Measurements from ENCODE around the gene HAPSTR1.
"Not testable (repeated sequence)": the region's sequence is repeated elsewhere in the genome, so short reads cannot be mapped to it uniquely, and the experiment has no call there.

HAPSTR1 gene

DNA sequence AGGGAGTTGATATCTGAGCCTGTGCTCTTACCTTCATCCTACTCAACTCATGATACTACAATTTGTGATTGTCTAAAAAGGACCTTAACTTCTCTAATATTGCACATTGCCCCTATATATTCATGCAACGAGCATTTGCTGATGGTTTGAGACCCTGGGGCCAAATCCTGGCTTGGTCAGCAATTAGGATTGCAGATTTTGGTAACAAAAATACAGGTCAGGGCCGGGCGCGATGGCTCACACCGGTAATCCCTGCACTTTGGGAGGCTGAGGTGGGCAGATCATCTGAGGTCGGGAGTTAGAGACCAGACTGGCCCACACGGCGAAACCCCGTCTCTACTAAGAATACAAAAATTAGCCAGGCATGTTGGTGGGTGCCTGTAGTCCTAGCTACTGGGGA, 35.4 kb upstream of the HAPSTR1 start:
- Histone ChIP-seq H3K4me1 (ENCODE audit: insufficient read depth, low read length) (no peaks in the 10 kb centered on the region; the same call in 1 of the 2 replicates), H3K9me3 (ENCODE audit: control insufficient read depth, insufficient read depth, low read length) (no peaks in the 10 kb centered on the region), H3K36me3 (ENCODE audit: insufficient read depth, low read length) (no peaks in the 10 kb centered on the region), H3K9ac (ENCODE audit: low read depth, low read length) (no peak overlapping the region)

DNA sequence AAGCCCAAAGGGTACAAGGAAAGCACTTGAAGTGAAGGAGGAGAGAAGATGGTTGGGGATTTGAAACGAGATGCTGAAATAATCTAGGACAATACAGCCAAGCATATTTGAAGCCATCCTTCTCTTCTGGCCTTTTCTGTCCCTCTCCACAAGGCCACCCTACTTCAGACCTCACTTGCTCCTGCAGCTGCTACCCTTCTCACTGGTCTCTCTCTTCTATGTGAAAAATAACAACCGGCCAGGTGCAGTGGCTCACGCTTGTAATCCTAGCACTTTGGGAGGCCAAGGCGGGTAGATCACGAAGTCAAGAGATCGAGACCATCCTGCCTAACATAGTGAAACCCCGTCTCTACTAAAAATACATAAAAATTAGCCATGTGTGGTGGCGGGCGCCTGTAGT, 33.2 kb upstream of the HAPSTR1 start:
- no peaks in the 10 kb centered on the region; the same call in 1 of the 2 replicates for H3K4me1 ChIP-seq (ENCODE audit: insufficient read depth, low read length)
- no peak overlapping the region for H3K9ac ChIP-seq (ENCODE audit: low read depth, low read length)
- no peaks in the 10 kb centered on the region for H3K9me3 ChIP-seq (ENCODE audit: control insufficient read depth, insufficient read depth, low read length)
- H3K36me3 ChIP-seq (ENCODE audit: insufficient read depth, low read length), result no peaks in the 10 kb centered on the region

DNA sequence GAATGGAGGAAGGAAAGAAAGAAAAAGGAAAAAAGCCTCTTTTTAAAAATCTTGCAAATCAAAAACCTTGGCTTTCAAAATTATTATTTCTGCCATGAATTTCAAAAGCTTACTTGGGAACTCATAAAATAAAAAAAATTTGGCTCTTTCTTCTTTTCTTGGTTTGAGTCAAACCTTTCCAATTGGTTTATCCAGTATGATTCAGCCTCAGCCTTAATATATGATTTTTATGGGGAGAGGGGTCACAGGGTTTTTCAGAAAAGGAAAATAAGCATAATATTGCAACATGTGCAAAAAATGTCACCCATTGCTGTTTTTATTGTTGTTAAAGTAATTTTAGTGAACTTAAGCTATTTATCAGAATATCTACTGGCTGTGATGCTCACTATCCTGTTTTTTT, 31.2 kb upstream of the HAPSTR1 start:
- Histone ChIP-seq H3K9ac (ENCODE audit: low read depth, low read length) (no peak overlapping the region), H3K9me3 (ENCODE audit: control insufficient read depth, insufficient read depth, low read length) (no peaks in the 10 kb centered on the region), H3K36me3 (ENCODE audit: insufficient read depth, low read length) (no peaks in the 10 kb centered on the region), H3K4me1 (ENCODE audit: insufficient read depth, low read length) (no peaks in the 10 kb centered on the region)

DNA sequence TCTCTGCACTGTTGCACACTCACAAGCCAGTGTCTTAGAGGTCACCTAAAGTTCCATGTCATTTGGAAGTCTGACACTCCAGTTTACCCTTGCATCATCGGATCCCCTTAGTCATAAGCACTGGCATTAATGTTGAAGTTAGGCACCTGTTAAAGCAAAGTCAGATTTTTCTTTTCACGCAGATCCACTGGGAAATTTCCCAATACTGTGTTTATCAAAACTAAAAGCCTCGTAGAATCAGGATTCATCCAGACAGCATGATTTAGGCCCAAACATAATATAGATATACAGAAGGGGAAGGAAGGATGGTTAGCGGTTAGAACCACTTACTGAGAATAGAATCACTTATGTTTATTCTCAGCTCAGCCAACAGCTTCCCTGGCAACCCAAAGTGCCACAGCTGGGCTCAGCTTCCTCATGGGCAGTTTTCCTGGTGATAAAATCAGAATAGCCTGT, 30.1 kb upstream of the HAPSTR1 start:
- Histone ChIP-seq H3K9ac (ENCODE audit: low read depth, low read length) (no peak overlapping the region), H3K4me1 (ENCODE audit: insufficient read depth, low read length) (no peaks in the 10 kb centered on the region), H3K36me3 (ENCODE audit: insufficient read depth, low read length) (no peaks in the 10 kb centered on the region)

DNA sequence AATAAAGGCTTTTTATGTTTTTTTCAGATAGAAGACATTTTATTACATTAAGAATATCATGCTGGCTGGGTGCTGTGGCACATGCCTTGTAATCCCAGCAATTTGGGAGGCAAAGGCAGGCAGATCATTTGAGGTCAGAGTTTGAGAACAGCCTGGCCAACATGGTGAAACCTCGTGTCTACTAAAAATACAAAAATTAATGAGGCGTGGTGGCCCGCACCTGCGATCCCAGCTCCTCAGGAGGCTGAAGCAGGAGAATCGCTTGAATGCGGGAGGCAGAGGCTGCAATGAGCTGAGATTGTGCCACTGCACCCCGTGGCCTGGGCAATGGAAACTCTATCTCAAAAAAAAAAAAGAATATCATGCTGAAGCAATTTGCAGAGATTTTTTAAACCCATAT, 29.1 kb upstream of the HAPSTR1 start:
- Histone ChIP-seq H3K9ac (ENCODE audit: low read depth, low read length) (no peak overlapping the region), H3K4me1 (ENCODE audit: insufficient read depth, low read length) (no peaks in the 10 kb centered on the region), H3K36me3 (ENCODE audit: insufficient read depth, low read length) (no peaks in the 10 kb centered on the region), H3K9me3 (ENCODE audit: control insufficient read depth, insufficient read depth, low read length) (no peaks in the 10 kb centered on the region)

More for the DNA sequence above, 30.1 kb upstream of the HAPSTR1 start:
- no peaks in the 10 kb centered on the region for H3K9me3 ChIP-seq (ENCODE audit: control insufficient read depth, insufficient read depth, low read length)

DNA sequence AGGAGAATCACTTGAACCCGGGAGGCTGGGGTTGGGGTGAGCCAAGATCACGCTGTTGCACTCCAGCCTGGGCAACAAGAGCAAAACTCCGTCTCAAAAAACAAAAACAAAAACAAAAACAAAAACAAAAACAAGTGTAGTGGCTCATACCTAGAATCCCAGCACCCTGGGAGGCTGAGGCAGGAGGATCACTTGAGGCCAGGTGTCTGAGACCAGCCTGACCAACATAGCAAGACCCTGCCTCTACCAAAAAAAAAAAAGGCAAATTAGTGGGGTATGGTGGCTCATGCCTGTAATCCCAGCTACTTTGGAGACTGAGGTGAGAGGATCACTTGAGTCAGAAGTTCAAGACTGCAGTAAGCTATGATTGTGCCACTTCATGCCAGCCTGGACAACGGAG, 26.4 kb upstream of the HAPSTR1 start:
- H3K4me1 ChIP-seq (ENCODE audit: insufficient read depth, low read length), result no peaks in the 10 kb centered on the region; the same call in 1 of the 2 replicates

DNA sequence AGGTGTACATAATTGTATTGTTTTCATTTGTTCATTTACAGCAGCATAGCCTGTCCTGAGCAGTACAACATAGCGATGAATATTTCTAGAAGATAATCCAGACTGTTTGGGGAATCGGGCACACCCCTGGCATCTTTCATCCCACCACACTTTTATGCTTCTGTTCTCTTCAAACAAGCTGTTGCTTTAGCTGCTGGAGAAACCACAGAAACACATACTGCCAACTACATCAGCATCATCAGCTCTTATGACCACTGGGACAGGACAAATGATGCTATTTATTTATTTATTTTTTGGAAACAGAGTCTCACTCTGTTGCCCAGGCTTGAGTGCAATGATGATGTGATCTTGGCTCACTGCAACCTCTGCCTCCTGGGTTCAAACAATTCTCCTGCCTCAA, 22.6 kb upstream of the HAPSTR1 start:
- peaks cover 4% of the 10 kb centered on the region; the same call in 1 of the 2 replicates for H3K4me1 ChIP-seq (ENCODE audit: insufficient read depth, low read length)
- no peaks in the 10 kb centered on the region for H3K36me3 ChIP-seq (ENCODE audit: insufficient read depth, low read length)
- H3K9ac ChIP-seq (ENCODE audit: low read depth, low read length), result no peak overlapping the region
- no peaks in the 10 kb centered on the region for H3K9me3 ChIP-seq (ENCODE audit: control insufficient read depth, insufficient read depth, low read length)

More for the DNA sequence above, 26.4 kb upstream of the HAPSTR1 start:
- H3K9me3 ChIP-seq (ENCODE audit: control insufficient read depth, insufficient read depth, low read length), result no peaks in the 10 kb centered on the region
- no peaks in the 10 kb centered on the region for H3K36me3 ChIP-seq (ENCODE audit: insufficient read depth, low read length)
- H3K9ac ChIP-seq (ENCODE audit: low read depth, low read length), result no peak overlapping the region

DNA sequence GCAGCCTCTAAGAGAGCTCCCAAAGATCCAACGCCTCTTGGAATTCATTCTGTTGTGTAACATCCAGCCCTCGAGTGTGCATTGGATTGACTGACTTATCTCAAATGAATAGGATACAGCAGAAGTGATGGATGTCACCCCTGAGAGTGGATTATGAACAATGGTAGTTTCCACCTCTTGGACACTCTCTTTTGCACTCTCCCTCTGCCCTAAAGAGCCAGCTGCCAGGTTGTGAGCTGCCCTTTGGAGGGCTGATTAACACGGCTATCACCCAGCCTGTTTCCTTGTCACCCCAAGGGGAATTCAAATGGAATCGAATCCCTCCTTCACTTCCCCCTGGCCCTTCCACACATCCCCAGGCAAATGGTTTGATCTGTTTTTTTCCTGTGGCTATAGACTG, 21.2 kb upstream of the HAPSTR1 start:
- H3K4me1 ChIP-seq (ENCODE audit: insufficient read depth, low read length), result peaks cover 4% of the 10 kb centered on the region; the same call in 1 of the 2 replicates
- H3K36me3 ChIP-seq (ENCODE audit: insufficient read depth, low read length), result no peaks in the 10 kb centered on the region
- no peak overlapping the region for H3K9ac ChIP-seq (ENCODE audit: low read depth, low read length)
- H3K9me3 ChIP-seq (ENCODE audit: control insufficient read depth, insufficient read depth, low read length), result no peaks in the 10 kb centered on the region

DNA sequence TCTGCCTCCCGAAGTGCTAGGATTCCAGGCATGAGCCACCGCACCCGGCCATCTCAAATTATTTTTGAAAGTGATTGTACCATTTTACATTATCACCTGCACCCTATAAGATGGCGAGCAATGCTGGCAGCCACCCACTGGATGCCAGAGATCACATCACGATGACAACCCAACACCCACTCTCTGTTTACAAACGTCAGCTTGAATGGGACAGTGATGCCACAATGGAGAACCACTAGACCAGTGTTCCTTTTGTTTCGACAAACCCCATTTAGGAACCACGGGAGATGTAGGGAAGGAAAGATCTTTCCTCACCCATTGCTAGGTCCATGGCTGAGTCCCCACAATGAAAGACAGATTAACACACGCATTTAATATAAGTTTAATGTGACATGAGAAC, 20.1 kb upstream of the HAPSTR1 start:
- H3K36me3 ChIP-seq (ENCODE audit: insufficient read depth, low read length), result no peaks in the 10 kb centered on the region
- no peaks in the 10 kb centered on the region for H3K9me3 ChIP-seq (ENCODE audit: control insufficient read depth, insufficient read depth, low read length)
- H3K9ac ChIP-seq (ENCODE audit: low read depth, low read length), result no peak overlapping the region
- H3K4me1 ChIP-seq (ENCODE audit: insufficient read depth, low read length), result peaks cover 7% of the 10 kb centered on the region; the same call in 1 of the 2 replicates

DNA sequence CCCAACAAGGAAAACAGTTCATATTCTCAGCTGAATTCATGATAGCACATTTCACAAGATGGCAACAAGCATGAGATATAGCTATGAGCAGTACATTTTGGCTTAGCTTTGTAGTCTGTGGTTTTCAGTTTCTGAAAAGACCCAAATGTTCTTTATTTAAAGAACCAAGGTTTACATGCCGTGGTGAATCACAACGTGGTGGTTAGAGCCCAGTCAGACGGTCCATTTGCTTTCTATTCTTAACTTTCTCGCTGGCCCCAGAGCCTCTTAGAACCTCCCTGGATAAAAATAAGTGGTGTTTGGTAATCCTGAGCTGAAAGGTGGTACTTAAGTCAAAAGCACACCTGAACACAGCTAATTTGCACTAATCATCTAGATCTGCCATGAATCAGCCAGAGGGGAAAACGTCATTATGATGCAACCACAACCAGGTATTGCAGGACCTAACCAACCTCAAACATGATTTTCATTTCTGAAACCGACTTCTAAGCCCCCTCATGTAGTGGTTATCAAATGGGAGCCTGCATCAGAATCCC, 18.6 kb upstream of the HAPSTR1 start:
- Histone ChIP-seq H3K9ac (ENCODE audit: low read depth, low read length) (no peak overlapping the region), H3K36me3 (ENCODE audit: insufficient read depth, low read length) (no peaks in the 10 kb centered on the region), H3K4me1 (ENCODE audit: insufficient read depth, low read length) (peaks cover 19% of the 10 kb centered on the region), H3K9me3 (ENCODE audit: control insufficient read depth, insufficient read depth, low read length) (no peaks in the 10 kb centered on the region)

DNA sequence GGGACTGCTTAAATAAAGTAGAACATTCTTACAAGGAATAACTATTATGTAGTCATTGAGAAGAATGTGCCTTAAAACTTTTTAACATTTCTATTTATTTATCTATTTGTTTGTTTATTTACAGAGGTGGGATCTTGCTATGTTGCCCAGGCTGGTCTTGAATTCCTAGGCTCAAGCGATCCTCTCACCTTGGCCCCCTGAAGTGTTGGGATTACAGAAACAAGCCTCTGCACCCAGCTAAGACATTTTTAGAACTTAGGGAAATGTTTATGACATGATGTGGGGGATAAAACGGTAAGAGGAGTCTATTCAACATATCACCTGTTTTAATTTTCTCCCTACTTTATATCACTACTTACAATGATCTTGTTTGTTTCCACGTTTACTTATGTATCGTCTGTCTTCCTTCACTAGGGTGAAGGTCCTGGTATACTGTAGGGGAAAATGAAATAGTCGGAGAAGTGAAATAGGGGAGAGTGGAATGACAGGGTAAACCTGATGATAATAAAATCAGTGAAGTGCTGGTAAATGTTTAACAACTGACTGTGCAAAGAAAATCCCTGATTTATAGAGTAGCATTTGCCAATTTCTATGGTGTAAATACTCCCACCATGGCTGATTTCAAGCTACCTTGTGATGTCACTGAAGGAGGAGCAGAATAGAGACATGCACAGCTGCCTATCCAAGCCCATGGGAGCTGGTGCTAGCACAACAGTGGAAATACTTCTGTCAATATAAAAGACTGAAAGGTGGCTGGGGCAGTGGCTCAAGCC, 16.0 kb upstream of the HAPSTR1 start:
- H3K9me3 ChIP-seq (ENCODE audit: control insufficient read depth, insufficient read depth, low read length), result no peaks in the 10 kb centered on the region; the same call in 1 of the 2 replicates
- H3K9ac ChIP-seq (ENCODE audit: low read depth, low read length), result no peak overlapping the region
- H3K4me1 ChIP-seq (ENCODE audit: insufficient read depth, low read length), result peaks cover 19% of the 10 kb centered on the region
- H3K36me3 ChIP-seq (ENCODE audit: insufficient read depth, low read length), result no peaks in the 10 kb centered on the region

DNA sequence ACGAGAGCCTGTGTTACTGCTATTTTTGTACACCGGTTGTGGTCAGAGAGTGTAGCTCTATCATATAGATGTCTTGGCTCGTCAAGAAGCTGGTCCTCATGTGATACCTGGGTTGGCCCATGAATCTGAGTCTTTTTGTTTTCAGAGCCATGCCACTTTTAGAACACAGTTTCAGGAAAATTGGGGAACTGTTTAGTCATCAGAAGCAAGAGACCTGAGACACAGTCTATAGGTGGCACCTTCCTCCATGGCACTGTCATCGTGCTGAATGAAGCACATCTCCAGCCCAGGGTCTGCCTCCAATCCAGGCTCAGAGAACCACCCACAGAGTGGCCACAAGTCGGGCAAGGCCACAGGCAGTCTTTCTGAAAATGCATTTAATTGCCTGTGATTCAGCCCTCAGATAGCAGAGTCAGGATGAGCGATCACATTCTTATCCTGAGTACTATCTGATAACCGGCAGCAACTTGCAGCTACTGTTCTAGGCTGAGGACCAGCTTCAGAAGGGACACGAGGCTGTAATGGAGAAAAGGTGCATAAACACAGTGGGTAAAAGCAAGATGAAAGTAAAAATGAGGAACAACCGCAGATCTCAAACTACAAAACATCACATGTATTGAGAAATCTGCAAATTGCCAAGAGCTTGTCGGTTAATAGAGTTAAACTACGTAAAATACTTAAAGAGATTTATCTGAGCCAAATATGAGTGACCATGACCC, 14.2 kb upstream of the HAPSTR1 start:
- Histone ChIP-seq H3K4me1 (ENCODE audit: insufficient read depth, low read length) (peaks cover 19% of the 10 kb centered on the region), H3K9ac (ENCODE audit: low read depth, low read length) (no peak overlapping the region), H3K9me3 (ENCODE audit: control insufficient read depth, insufficient read depth, low read length) (no peaks in the 10 kb centered on the region; the same call in 1 of the 2 replicates), H3K36me3 (ENCODE audit: insufficient read depth, low read length) (no peaks in the 10 kb centered on the region)

DNA sequence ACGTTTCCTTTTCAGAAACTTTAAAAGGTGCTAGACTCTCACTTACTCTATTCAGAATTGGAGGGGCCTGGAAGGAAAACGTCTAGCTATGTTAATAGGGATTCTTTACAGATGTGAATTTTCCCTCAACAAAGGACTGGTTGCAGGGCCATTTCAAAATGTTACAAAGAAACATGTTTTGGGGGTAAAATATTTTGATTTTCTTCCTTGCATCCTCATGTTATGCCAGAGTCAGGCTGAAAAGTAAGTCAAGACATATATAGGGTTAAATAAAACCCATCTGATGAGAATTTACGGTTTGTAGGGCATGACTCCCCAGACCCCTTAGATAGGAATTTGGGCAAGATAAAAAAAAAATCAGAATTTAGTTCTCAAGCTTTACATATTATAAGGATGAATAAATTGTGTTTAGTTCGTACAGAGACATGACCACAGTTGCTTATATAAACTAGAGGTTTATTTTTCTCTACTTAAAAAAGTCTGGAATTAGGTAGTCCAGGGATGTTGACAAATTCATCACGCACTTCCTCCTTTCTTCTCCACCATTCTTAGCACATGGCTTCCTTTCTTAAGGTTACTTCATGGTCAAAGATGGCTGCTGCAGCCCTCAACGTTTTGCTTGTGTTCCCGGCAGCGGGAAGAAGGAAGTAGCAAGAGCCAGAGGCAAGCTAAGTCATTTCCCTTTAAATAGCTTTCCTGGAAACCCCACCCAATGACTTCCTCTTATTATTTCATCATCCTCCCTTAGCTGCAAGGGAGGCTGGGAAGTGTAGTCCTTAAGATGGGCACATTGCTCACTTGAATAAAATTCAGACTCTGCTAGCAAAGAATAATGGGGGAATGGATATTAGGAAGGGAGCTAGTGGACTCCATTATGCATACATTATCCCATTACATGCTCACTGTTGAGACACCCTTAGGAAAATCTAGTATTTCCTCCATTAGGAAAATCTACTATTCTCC, 12.7 kb upstream of the HAPSTR1 start:
- not testable (repeated sequence) for H3K9ac ChIP-seq (ENCODE audit: low read depth, low read length); H3K36me3 ChIP-seq (ENCODE audit: insufficient read depth, low read length); H3K9me3 ChIP-seq (ENCODE audit: control insufficient read depth, insufficient read depth, low read length)
- peaks cover 14% of the 10 kb centered on the region for H3K4me1 ChIP-seq (ENCODE audit: insufficient read depth, low read length)

DNA sequence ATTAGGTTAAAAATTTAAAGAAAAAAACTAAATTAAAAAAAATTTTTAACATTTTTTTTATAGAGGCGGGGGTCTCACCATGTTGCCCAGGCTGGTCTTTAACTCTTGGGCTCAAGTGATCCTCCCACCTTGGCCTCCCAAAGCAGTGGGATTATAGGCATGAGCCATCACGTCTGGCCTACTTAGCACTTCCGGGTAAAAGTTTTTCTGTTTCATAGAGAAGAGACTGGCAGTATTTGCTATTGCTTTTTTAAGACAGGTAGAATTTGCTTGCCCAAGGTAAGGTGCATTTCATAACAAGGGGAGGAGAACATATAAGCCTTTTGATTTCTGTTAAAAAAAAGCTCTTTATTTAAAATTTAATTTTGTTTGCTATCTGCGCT, 12.0 kb upstream of the HAPSTR1 start:
- peaks cover 14% of the 10 kb centered on the region for H3K4me1 ChIP-seq (ENCODE audit: insufficient read depth, low read length)
- H3K9me3 ChIP-seq (ENCODE audit: control insufficient read depth, insufficient read depth, low read length), result no peaks in the 10 kb centered on the region; the same call in 1 of the 2 replicates
- H3K9ac ChIP-seq (ENCODE audit: low read depth, low read length), result no peak overlapping the region
- no peaks in the 10 kb centered on the region for H3K36me3 ChIP-seq (ENCODE audit: insufficient read depth, low read length)
